A549 (cell line): ENCODE data around the gene TRPV6.

Experiments used
- CBX8 ChIP-seq: fragments of 200-600 bp; sonication (generic); IDR thresholded peaks from 2 replicates; pipeline ENCODE4 v1.6.1; 2016
- ELK1 ChIP-seq: fragments of 150-350 bp; IDR thresholded peaks from 2 replicates; pipeline ENCODE4 v1.6.1; 2014; ENCODE audit warnings: low read depth, mild to moderate bottlenecking, low read length
- ESRRA ChIP-seq: fragments of 150-350 bp; IDR thresholded peaks from 2 replicates; pipeline ENCODE4 v1.6.1; 2014; ENCODE audit warnings: mild to moderate bottlenecking, low read length, borderline replicate concordance
- HOXA7 ChIP-seq: fragments of 250-450 bp; sonication (Bioruptor Pico); IDR thresholded peaks from 2 replicates; pipeline ENCODE4 v1.5.0; 2020; ENCODE audit warnings: mild to moderate bottlenecking, moderate library complexity
- MYC ChIP-seq: IDR thresholded peaks from 2 replicates; pipeline ENCODE4 v1.6.1; 2012; ENCODE audit warnings: mild to moderate bottlenecking, inconsistent platforms, low read length, improper control_type of control experiment, borderline replicate concordance
- NPAS2 ChIP-seq: fragments of 250-450 bp; sonication (Bioruptor Pico); IDR thresholded peaks from 2 replicates; pipeline ENCODE4 v1.8.0; 2022; ENCODE audit warnings: mild to moderate bottlenecking, moderate library complexity, borderline replicate concordance
- PBX3 ChIP-seq: IDR thresholded peaks from 2 replicates; pipeline ENCODE4 v1.6.1; 2012
- POLR2A ChIP-seq: IDR thresholded peaks from 2 replicates; pipeline ENCODE4 v1.6.1; 2012; ENCODE audit warnings: mild to moderate bottlenecking, low read length
- RAD21 ChIP-seq, 2 experiments: fragments of >200 bp in 1 of 2; sonication (Bioruptor Twin) in 1 of 2; formaldehyde crosslinking in 1 of 2; IDR thresholded peaks in 1 of 2; conservative IDR thresholded peaks in 1 of 2; 2 replicates in 1 of 2; 3 replicates in 1 of 2; pipeline ENCODE4 v1.6.1; 2012 to 2018; ENCODE audit warnings: inconsistent platforms in 1 of 2
- RARB ChIP-seq: fragments of 250-450 bp; sonication (Bioruptor Pico); IDR thresholded peaks from 2 replicates; pipeline ENCODE4 v1.8.0; 2021; ENCODE audit warnings: mild to moderate bottlenecking, moderate library complexity
- REST ChIP-seq: fragments of 200-600 bp; sonication (generic); IDR thresholded peaks from 2 replicates; pipeline ENCODE4 v1.6.1; 2016; ENCODE audit warnings: antibody characterized with exemption, mild to moderate bottlenecking, moderate library complexity
- SREBF2 ChIP-seq: fragments of 450-650 bp; IDR thresholded peaks from 2 replicates; pipeline ENCODE4 v1.6.1; 2014; ENCODE audit warnings: mild to moderate bottlenecking, moderate library complexity
- ZNF302 ChIP-seq: fragments of 250-450 bp; sonication (Bioruptor Pico); IDR thresholded peaks from 2 replicates; pipeline ENCODE4 v1.9.0; 2021; ENCODE audit warnings: inconsistent platforms, mild to moderate bottlenecking, moderate library complexity
- TF ChIP-seq, protein P1 (sequence below): fragments of >200 bp; sonication (Bioruptor Twin); formaldehyde crosslinking; IDR thresholded peaks from 3 replicates; pipeline ENCODE4 v1.5.1; 2016

DNA sequence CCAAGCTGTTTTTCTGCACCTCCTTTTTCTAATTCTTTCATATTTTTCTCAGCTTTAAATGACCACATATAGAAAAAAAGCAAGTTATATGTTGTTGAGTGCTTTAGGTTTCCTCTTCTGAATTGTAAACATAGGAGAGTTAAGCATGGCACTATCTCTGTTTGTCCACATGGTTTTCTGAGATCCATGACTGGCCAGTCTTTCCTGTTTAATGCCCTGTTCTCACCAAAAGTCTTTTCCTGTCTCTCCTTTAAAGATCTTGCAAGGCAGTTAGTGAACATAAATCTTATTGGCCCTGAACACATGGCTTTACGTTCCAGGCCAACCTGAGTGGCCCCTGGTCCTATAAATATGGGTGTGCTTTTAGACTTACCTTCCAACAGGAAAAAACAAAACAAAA lies 28.6 kb upstream of the TRPV6 start:
- TF ChIP-seq NPAS2 (CRISPR knock-in tag) (no peak), HOXA7 (CRISPR knock-in tag) (no peak), RARB (no peak), CBX8 (no peak), ELK1 (no peak), MYC (no peak), ZNF302 (CRISPR knock-in tag) (no peak), PBX3 (no peak), POLR2A (no peak), SREBF2 (no peak), REST (no peak), RAD21 (conservative IDR thresholded peaks at IDR 0.05 in 1 of 2, IDR thresholded peaks at IDR 0.05 in 1 of 2) (no peak), ESRRA (no peak)
- TF ChIP-seq, protein P1, sequence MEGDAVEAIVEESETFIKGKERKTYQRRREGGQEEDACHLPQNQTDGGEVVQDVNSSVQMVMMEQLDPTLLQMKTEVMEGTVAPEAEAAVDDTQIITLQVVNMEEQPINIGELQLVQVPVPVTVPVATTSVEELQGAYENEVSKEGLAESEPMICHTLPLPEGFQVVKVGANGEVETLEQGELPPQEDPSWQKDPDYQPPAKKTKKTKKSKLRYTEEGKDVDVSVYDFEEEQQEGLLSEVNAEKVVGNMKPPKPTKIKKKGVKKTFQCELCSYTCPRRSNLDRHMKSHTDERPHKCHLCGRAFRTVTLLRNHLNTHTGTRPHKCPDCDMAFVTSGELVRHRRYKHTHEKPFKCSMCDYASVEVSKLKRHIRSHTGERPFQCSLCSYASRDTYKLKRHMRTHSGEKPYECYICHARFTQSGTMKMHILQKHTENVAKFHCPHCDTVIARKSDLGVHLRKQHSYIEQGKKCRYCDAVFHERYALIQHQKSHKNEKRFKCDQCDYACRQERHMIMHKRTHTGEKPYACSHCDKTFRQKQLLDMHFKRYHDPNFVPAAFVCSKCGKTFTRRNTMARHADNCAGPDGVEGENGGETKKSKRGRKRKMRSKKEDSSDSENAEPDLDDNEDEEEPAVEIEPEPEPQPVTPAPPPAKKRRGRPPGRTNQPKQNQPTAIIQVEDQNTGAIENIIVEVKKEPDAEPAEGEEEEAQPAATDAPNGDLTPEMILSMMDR, result no peak
